Stimulated activated effector memory CD8-positive, alpha-beta T cell treated with anti-CD3 and anti-CD28 coated beads, Interleukin-12 subunit alpha, Interleukin-12 subunit beta, amount 100 ng/mL, for 72 hours (primary cell): ENCODE measurements around the gene HEXA.
"Not testable (repeated sequence)": the region's sequence is repeated elsewhere in the genome, so short reads cannot be mapped to it uniquely, and the experiment has no call there.

Experiments
- ATAC-seq: fragments of 150-1000 bp; cut with Tn5 transposase; 2 replicates; pipeline ENCODE4 v1.10.0; 2021
- DNase-seq, 2 donors: peaks; one replicate each; pipeline ENCODE4 v3.0.0; 2021 to 2022; ENCODE audit warnings: low spot score in 2 of 2
- H3K27ac Mint-ChIP-seq: one replicate; pipeline ENCODE4 v1.8.0; 2022; ENCODE audit warnings: mild to moderate bottlenecking, mixed read lengths
- H3K36me3 Mint-ChIP-seq: one replicate; pipeline ENCODE4 v1.8.0; 2022; ENCODE audit warnings: mild to moderate bottlenecking, mixed read lengths
- H3K4me1 Mint-ChIP-seq: one replicate; pipeline ENCODE4 v1.8.0; 2022; ENCODE audit warnings: mixed read lengths
- H3K4me3 Mint-ChIP-seq: one replicate; pipeline ENCODE4 v1.8.0; 2022; ENCODE audit warnings: mild to moderate bottlenecking, mixed read lengths
- H3K9me3 Mint-ChIP-seq: one replicate; pipeline ENCODE4 v1.8.0; 2022; ENCODE audit warnings: mixed read lengths

HEXA gene

DNA sequence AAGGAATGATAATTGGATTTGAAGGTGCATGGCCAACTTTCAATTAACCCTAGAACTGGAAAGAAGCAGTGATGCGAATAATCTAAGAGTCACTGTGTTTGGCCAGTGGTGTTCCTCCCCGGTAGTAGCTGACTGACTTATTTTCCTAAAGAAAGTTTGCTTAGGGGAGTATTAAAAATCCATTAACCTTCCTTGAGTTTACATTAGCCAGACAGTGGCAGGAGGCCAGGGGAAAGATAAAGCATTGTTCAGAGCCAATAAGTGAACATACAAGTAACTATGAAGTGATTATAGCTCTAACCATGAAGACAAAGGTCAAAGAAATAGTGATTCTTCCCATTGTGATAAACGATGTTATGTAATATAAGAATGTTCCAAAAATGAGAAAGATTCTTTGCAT, 13.4 kb upstream of the HEXA start:
- H3K9me3 Mint-ChIP-seq: no peaks in the 10 kb centered on the region
- no peak overlapping the region for H3K27ac Mint-ChIP-seq
- H3K4me3 Mint-ChIP-seq: no peak overlapping the region
- no peaks in the 10 kb centered on the region for H3K36me3 Mint-ChIP-seq
- no peaks in the 10 kb centered on the region for H3K4me1 Mint-ChIP-seq
- ATAC-seq: no peak
- DNase-seq: no peak

DNA sequence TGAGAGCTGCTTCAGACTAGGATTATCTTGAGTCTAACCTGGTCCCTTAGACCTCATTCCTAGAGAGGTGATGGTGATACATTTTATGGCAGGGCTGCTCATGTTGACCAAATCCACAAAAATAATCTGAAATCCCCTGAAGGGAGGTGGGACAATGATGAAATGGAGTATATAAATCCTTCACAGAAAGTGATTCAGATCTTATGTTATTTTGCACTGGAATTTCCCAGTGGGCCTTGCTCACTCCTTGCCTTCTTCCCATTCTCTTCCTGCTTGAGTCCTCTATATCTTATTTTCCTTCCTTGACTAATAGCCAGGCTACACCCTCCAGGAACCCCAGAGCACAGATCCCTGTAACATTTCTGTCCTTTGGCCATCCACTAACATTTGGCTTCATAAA, 11.9 kb upstream of the HEXA start:
- Mint-ChIP-seq H3K4me1 (no peaks in the 10 kb centered on the region), H3K4me3 (no peak overlapping the region), H3K36me3 (no peaks in the 10 kb centered on the region), H3K27ac (no peak overlapping the region), H3K9me3 (no peaks in the 10 kb centered on the region)
- DNase-seq (no peak), ATAC-seq (no peak)

- DNase-seq (no peak), ATAC-seq (no peak)
- H3K4me3 Mint-ChIP-seq: no peak overlapping the region
- no peaks in the 10 kb centered on the region for H3K9me3 Mint-ChIP-seq
- H3K4me1 Mint-ChIP-seq: no peaks in the 10 kb centered on the region
- H3K27ac Mint-ChIP-seq: no peak overlapping the region
- H3K36me3 Mint-ChIP-seq: no peaks in the 10 kb centered on the region
These were observed 6.3 kb upstream of the HEXA start for GRCh38 chr15:72382146-72382545.

- ATAC-seq: no peak
- no peak for DNase-seq
- Mint-ChIP-seq H3K4me3 (no peak overlapping the region), H3K4me1 (peaks cover 6% of the 10 kb centered on the region), H3K36me3 (peaks cover 10% of the 10 kb centered on the region), H3K27ac (no peak overlapping the region), H3K9me3 (no peaks in the 10 kb centered on the region)
These were observed 4.9 kb upstream of the HEXA start for GRCh38 chr15:72380743-72381142.

GRCh38 chr15:72379856-72380430, 4.1 kb upstream of the HEXA start:
- ATAC-seq (no peak), DNase-seq (no peak)
- peaks cover 12% of the 10 kb centered on the region for H3K4me1 Mint-ChIP-seq
- no peaks in the 10 kb centered on the region for H3K9me3 Mint-ChIP-seq
- peak overlapping the region; percentile 38 for H3K27ac Mint-ChIP-seq
- H3K36me3 Mint-ChIP-seq: peaks cover 16% of the 10 kb centered on the region
- no peak overlapping the region for H3K4me3 Mint-ChIP-seq

GRCh38 chr15:72379106-72379505, 3.3 kb upstream of the HEXA start:
- Mint-ChIP-seq H3K36me3 (peaks cover 19% of the 10 kb centered on the region), H3K4me1 (peaks cover 21% of the 10 kb centered on the region)
- H3K4me3 Mint-ChIP-seq, ATAC-seq, DNase-seq, H3K27ac Mint-ChIP-seq, H3K9me3 Mint-ChIP-seq: not testable (repeated sequence)

DNA sequence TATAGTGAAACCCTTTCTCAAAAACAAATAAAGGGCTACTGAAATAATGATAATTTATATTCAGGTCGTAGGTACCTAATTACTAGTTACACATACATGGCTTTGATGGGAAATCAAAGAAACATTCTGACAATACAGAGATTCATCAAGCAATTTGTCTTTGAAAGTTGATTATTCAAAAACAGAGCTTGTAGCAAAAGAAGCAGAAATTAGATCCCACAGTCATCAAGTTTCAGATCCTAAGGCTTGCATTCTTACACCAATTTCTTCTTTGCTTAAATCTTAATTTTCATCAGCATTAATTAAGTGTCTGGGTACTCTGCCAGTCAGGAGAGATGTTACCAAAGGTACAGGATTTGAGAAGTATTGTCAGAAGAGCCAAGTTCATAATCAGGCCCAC, 1.5 kb upstream of the HEXA start:
- Mint-ChIP-seq H3K4me1 (peaks cover 29% of the 10 kb centered on the region), H3K9me3 (no peaks in the 10 kb centered on the region), H3K4me3 (no peak overlapping the region), H3K36me3 (peaks cover 21% of the 10 kb centered on the region), H3K27ac (peak overlapping the region; percentile 58)
- ATAC-seq (no peak), DNase-seq (no peak)

GRCh38 chr15:72375501-72375845, 341 bp downstream of the HEXA start:
- ATAC-seq (peak; percentile 62), DNase-seq (no peak)
- peaks cover 29% of the 10 kb centered on the region for H3K36me3 Mint-ChIP-seq
- H3K4me3 Mint-ChIP-seq: peak overlapping the region; percentile 85
- peaks cover 29% of the 10 kb centered on the region for H3K4me1 Mint-ChIP-seq
- peak overlapping the region; percentile 96 for H3K27ac Mint-ChIP-seq
- H3K9me3 Mint-ChIP-seq: no peaks in the 10 kb centered on the region

GRCh38 chr15:72372361-72372760, 3.5 kb downstream of the HEXA start:
- peaks cover 42% of the 10 kb centered on the region for H3K36me3 Mint-ChIP-seq
- no peak overlapping the region for H3K27ac Mint-ChIP-seq
- H3K4me3 Mint-ChIP-seq: no peak overlapping the region
- ATAC-seq (no peak), DNase-seq (no peak)
- H3K9me3 Mint-ChIP-seq: no peaks in the 10 kb centered on the region
- H3K4me1 Mint-ChIP-seq: peaks cover 47% of the 10 kb centered on the region

GRCh38 chr15:72369964-72370363, 5.8 kb downstream of the HEXA start:
- H3K4me1 Mint-ChIP-seq: peaks cover 57% of the 10 kb centered on the region
- ATAC-seq: no peak
- peaks cover 3% of the 10 kb centered on the region for H3K9me3 Mint-ChIP-seq

GRCh38 chr15:72368899-72369298, 6.9 kb downstream of the HEXA start:
- DNase-seq (no peak), ATAC-seq (no peak)
- H3K4me3 Mint-ChIP-seq: no peak overlapping the region
- no peak overlapping the region for H3K27ac Mint-ChIP-seq
- H3K4me1 Mint-ChIP-seq: peaks cover 46% of the 10 kb centered on the region
- peaks cover 32% of the 10 kb centered on the region for H3K36me3 Mint-ChIP-seq
- H3K9me3 Mint-ChIP-seq: peaks cover 3% of the 10 kb centered on the region

More at GRCh38 chr15:72369964-72370363, 5.8 kb downstream of the HEXA start:
- Mint-ChIP-seq H3K4me3 (no peak overlapping the region), H3K27ac (no peak overlapping the region), H3K36me3 (peaks cover 37% of the 10 kb centered on the region)
- no peak for DNase-seq

DNA sequence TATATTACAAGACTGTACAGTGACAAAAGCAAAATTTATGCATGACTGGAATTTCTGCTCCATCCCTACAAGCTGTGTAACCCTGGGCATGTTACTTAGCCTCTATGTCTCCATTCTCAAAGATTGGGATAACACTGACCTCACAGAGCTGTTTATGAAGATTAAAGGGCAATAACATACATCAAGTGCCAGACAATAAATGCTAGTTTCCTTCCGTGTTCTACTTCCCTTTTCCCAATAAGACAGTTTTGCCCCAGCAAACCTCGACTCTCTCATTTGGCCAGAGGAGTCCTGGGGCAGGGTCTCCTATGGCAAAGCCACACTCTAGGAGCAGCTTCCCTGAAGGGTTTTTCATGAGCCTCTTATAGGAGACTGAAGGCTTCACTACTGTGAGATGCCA, 7.5 kb downstream of the HEXA start:
- ATAC-seq (no peak), DNase-seq (no peak)
- Mint-ChIP-seq H3K9me3 (peaks cover 3% of the 10 kb centered on the region), H3K36me3 (peaks cover 32% of the 10 kb centered on the region), H3K4me1 (peaks cover 41% of the 10 kb centered on the region), H3K27ac (no peak overlapping the region), H3K4me3 (no peak overlapping the region)

GRCh38 chr15:72365844-72366243, 10.0 kb downstream of the HEXA start:
- H3K9me3 Mint-ChIP-seq: peaks cover 3% of the 10 kb centered on the region
- H3K4me1 Mint-ChIP-seq: peaks cover 40% of the 10 kb centered on the region
- peak overlapping the region; percentile 11 for H3K27ac Mint-ChIP-seq
- ATAC-seq: peak; percentile 95
- peak overlapping the region; percentile 0 for H3K4me3 Mint-ChIP-seq
- peaks cover 27% of the 10 kb centered on the region for H3K36me3 Mint-ChIP-seq
- peak in 1 of 2 donors; percentile 52 for DNase-seq

- ATAC-seq: no peak
- Mint-ChIP-seq H3K27ac (no peak overlapping the region), H3K36me3 (peaks cover 13% of the 10 kb centered on the region), H3K4me3 (no peak overlapping the region), H3K9me3 (no peaks in the 10 kb centered on the region), H3K4me1 (peaks cover 29% of the 10 kb centered on the region)
- DNase-seq: no peak
These were observed 14.6 kb downstream of the HEXA start for GRCh38 chr15:72361176-72361575.

GRCh38 chr15:72358650-72359171, 17.1 kb downstream of the HEXA start:
- H3K27ac Mint-ChIP-seq: peak overlapping the region; percentile 29
- peaks cover 19% of the 10 kb centered on the region for H3K4me1 Mint-ChIP-seq
- H3K36me3 Mint-ChIP-seq: peaks cover 21% of the 10 kb centered on the region
- ATAC-seq (peak; percentile 89), DNase-seq (no peak)
- no peaks in the 10 kb centered on the region for H3K9me3 Mint-ChIP-seq
- H3K4me3 Mint-ChIP-seq: peak overlapping the region; percentile 8

DNA sequence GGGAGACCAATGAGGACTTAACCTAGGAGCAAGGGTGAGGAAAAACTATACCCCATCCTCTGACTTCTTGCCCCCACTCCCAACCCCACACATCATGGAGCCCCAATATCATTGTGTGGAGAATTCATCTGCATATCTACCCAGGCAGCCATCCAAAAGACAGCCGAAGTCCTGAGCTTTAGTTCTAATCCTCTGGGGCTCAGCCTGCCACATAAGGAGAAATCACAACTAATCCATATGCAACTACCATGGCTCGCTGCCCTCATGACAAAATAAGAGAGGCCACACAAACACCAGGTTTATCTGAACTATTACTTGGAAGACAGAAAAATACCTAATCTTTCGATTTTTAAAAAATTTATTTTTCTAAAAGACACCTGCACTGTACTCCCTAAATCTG, 17.7 kb downstream of the HEXA start:
- ATAC-seq (no peak), DNase-seq (no peak)
- H3K4me1 Mint-ChIP-seq: peaks cover 19% of the 10 kb centered on the region
- H3K4me3 Mint-ChIP-seq: peak overlapping the region; percentile 8
- H3K27ac Mint-ChIP-seq: no peak overlapping the region
- no peaks in the 10 kb centered on the region for H3K9me3 Mint-ChIP-seq
- peaks cover 27% of the 10 kb centered on the region for H3K36me3 Mint-ChIP-seq

DNA sequence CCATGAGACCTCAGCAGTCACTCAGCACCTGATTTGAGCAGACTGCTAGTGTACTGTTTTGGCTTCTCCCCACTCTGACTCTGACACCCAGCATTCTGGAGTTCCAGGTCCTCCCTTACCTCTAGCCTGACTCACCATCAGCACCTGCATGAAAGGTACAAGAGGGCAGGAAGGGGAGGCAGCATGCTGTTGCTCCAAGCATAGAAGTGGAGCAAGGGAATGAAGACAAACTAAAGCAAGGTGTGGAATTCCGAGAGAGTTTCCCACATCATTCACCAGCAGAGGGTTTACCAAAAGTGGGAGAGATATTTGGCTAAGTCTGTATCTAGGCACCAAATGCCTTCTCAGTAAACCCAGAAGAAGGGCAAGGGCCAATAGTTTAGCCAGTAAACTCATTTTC, 21.3 kb downstream of the HEXA start:
- Mint-ChIP-seq H3K9me3 (no peaks in the 10 kb centered on the region), H3K4me3 (no peak overlapping the region), H3K27ac (peak overlapping the region; percentile 16), H3K36me3 (peaks cover 63% of the 10 kb centered on the region), H3K4me1 (peaks cover 19% of the 10 kb centered on the region)
- DNase-seq: no peak
- no peak for ATAC-seq
